Stromal cell of bone marrow (primary cell): Measurements from ENCODE around the gene CLCNKB.
"Not testable (repeated sequence)": the region's sequence is repeated elsewhere in the genome, so short reads cannot be mapped to it uniquely, and the experiment has no call there.

ENCODE experiments used
- DNase-seq: peaks from one replicate; pipeline ENCODE4 v3.0.0-alpha.2; 2012; ENCODE audit warnings: low read depth

Gene CLCNKB

DNA sequence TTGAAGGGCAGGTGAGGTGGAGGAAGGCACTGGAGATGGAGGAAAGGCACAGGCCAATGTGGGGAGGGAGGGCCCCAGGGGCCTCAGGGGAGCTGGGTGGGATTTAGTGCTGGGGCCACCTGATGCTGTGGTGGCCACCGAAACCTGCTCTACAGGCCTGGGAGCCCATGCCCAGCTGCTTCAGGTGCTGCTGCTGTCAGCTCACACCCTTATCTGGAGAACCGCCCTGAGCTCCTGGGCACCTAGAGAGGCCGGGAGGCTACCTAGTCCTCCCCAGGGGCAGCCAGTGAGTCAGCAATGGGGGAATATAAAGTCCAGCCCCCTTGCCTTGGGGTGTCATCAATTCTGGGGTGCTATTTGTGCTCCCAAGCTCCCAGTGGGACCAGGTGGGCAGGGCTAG is 17.7 kb downstream of the CLCNKB start:
- no peak for DNase-seq

DNA sequence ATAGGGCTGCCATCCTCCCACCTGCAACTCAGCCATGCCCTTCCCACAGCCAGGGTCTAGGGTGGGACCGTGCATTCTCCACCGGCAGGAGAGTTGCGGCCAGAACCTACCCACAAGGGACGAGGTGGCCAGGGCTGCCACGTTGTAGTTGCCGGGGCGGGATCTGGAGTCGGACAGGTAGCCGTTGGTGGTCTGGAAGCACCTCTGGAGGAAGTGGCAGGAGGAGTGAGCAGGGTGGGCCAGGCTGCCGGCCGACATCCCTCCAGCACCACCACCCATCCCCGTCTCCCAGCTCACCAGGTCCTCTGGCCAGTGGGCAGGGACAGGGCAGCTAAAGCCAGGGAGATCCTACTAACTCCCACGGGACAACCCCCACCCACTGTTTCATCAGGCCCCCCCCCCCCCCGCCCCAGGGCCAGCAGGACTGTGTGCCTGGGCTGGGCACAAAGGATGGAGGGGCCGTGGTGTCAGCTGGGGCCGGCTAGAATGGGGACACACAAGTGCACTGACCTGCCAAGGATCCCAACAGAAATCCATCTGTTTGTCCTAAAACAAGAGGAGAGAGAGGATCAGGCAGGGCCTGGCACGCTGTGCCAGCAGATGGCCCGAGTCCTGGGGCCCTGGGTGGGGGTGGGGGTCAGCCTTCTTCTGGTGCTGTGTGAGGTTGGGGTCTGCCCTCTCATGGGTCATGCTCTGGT is 18.6 kb downstream of the CLCNKB start:
- not testable (repeated sequence) for DNase-seq

GRCh38 chr1:16062687-16063075 is 19.1 kb downstream of the CLCNKB start:
- not testable (repeated sequence) for DNase-seq

- no peak for DNase-seq
Measured at GRCh38 chr1:16063226-16063829, 19.7 kb downstream of the CLCNKB start.

GRCh38 chr1:16063921-16064320 is 20.3 kb downstream of the CLCNKB start:
- no peak for DNase-seq

- DNase-seq: no peak
Measured at GRCh38 chr1:16064536-16065268, 21.1 kb downstream of the CLCNKB start.

DNA sequence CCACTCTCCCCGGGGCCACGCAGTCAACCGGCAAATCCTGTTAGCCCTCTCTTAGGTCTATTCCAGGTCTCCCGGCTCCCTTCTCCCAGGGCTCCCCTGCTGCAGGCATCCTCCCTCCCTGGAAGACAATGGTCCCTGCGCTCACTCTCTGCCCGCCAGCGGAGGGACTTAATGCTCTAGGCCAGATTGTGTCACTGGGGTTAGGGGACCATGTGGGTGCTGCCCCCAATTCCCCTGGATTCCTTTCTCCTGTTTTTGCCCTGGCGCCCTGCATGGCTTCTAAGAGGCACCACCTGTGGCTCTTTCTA is 21.6 kb downstream of the CLCNKB start:
- no peak for DNase-seq

GRCh38 chr1:16066245-16066644 is 22.7 kb downstream of the CLCNKB start:
- DNase-seq: no peak

DNA sequence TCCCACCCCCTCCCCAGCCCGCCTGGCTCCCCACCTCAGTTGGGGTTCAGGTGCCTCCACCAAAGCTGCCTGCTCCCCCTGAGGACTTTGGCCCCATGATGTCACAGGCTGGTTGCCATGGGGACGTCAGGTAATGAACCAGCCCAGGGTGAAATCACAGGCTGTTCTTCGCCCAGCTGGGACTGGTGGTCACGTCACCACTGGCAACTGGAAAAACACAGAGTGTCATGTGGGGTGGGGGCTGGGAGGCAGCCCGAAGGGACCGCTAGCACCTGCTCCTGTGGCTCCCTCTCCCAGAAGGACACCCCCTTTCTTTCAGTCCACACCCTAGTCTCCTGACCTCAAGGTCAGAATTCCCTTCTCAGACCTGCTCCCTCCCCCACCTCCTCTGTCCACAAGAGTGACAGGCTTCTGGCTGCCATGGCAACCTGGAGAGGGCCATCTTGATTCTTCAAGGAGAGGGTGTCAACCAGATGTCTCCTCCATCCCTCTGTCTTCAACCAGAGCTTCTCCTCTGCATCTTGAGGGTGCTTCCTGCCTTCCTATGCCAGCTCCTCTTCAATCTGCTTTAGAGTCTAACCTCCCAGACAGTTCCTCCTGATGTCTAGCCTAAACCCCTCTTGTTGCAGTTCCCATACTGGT is 23.7 kb downstream of the CLCNKB start:
- DNase-seq: no peak

- no peak for DNase-seq
Measured at GRCh38 chr1:16067933-16068332, 24.4 kb downstream of the CLCNKB start.

- no peak for DNase-seq
Measured at GRCh38 chr1:16068356-16069270, 25.0 kb downstream of the CLCNKB start.

GRCh38 chr1:16070640-16071355 is 27.2 kb downstream of the CLCNKB start:
- no peak for DNase-seq

GRCh38 chr1:16071614-16072013 is 28.0 kb downstream of the CLCNKB start:
- DNase-seq: no peak

GRCh38 chr1:16072095-16072494 is 28.5 kb downstream of the CLCNKB start:
- no peak for DNase-seq

DNA sequence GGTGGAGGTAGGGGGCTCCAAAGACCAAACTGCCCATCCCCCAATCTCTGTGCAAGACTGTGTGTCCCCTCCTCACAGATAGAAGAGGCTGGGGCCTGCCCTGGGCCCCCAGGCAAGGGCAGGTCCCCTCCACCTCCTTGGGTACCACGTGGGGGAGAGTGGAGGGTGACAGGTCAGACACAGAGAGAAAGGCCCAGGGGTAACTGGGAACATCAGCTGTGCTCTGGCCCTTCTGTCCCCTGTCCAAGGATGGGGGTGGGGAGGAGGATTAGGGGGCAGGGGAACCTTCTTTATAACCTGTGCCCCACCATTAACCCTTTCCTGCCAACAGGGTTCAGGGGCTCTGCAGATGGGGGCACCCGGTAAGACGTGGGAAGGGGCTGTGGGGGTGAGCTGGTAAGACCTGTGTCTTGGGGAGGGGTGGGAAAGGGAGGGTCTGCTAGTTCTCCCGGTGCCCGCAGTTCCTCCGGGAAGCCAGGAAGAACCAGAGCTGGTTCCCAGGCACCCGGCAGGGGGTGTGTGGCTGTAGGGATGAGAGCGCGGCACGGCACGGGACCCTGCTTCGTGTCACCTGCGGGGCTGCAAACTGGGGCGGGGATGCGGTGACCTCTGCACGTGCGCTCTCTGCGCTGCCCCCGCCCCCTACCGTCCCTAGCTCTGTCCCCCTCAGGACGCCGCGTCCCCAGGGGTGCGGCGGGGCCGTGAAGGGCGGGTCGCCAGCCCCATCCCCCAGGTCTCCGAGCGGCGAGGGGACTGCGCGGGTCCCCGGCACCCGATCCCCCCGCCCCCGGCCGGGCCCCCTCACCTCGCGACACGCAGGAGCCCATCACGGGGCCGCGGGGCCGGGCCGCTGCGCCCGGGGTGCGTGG is 29.3 kb downstream of the CLCNKB start:
- no peak for DNase-seq

DNA sequence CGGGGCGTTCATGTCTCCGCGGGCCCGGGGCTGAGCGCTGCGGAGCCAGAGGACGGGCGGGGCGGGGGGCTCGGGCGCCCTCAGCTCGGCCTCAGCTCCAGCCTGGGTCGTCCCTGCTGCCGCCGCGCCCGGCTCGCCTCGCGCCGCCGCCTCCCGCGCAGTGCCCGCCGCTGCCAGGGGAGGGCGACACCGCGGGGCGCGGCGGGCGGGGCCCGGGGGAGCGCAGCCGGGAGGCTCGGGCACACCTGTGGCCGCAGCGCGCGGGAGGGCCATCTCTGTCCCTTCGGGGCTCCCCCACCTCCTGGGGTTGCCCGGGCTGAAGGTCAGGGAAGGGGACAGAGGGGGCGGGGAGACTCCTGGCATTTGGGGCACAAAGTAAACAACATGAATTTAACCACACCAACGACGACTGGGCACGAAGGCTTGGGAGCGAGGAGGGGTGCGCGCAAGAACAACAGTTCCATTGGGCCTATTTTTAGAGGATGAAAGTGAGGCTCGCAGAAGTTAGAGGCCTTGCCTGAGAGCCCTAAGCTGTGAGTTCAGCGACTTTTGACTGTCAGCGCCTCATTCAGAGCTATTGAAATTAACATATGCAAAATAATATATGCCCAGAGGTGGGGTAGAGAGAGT is 30.0 kb downstream of the CLCNKB start, which contains the start of gene FAM131C:
Gene FAM131C, minus strand, starts transcription at position 162 of the 630 bp plus-strand sequence. CDS start 209 bp downstream, outside the sequence.
- no peak for DNase-seq

GRCh38 chr1:16074217-16074616 is 30.6 kb downstream of the CLCNKB start:
- DNase-seq: no peak

DNA sequence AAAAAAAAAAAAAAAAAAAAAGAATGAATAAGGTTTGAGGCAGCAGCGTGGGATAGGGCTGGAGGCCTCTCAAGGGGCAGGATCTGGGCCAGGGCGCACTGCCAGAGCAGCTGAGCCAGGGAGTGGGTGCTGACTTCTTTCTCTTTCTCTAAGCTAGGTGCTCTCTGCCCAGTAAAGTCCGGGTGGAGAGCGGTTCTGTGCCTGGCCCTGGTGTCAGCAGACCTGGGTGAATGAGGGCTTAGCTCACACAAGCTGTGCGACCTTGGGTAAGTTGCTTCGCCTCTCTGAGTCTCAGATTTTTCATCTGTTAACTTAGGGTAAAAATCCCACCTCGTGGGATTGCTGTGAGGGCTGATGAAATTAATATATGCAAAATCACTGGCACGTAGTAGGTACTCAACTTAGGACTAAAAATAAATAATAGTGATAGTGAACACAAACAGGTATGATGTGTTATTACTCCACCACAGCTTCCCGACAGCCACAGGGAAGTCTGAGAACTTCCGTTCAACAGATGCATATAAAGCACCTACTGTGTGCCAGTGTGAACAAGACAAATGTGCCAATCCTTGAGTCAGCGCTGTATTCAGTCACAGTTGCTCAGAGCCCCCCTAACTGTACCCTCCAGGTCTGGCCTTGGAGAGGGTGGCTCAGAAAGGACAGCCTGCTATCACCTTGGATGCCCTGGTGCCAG is 31.9 kb downstream of the CLCNKB start:
- DNase-seq: peak; percentile 47
